DOHH2 (cell line): ENCODE data around the gene MUC5B.

Experiments used
- EZH2phosphoT487 ChIP-seq: fragments of 200-600 bp; sonication (generic); IDR thresholded peaks from 2 replicates; pipeline ENCODE4 v1.6.1; 2017; ENCODE audit warnings: borderline replicate concordance, mild to moderate bottlenecking, antibody characterized with exemption, low read length, moderate library complexity, mixed read lengths
- TF ChIP-seq, protein P1 (sequence below): fragments of 200-600 bp; sonication (generic); IDR thresholded peaks from one replicate; pipeline ENCODE4 v1.5.1; 2014; ENCODE audit warnings: antibody characterized with exemption, mild to moderate bottlenecking, low read depth, low read length; ENCODE audit not compliant: poor library complexity, severe bottlenecking

DNA sequence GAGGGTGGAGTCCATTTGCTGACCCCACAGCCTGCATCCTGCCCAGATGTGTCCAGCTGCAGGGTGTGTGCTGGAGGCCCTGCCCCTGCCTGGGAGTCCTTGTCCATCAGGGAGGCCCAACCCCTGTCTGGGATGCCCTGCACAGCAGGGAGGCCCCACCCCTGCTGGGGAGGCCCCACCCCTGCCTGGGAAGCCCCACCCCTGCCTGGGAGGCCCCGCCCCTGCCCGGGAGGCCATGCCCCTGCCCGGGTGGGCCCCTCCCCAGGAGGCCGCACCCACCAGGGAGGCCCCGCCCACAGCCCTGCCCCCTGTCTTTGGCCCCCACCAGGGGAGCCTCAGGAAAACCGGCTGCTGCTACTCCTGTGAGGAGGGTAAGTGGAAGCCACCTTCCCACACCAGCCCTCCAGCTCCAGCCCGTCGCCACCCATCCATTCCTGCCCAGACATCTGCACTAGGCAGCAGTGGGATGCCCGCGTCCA, 37.2 kb downstream of the MUC5B start:
- TF ChIP-seq, protein P1, sequence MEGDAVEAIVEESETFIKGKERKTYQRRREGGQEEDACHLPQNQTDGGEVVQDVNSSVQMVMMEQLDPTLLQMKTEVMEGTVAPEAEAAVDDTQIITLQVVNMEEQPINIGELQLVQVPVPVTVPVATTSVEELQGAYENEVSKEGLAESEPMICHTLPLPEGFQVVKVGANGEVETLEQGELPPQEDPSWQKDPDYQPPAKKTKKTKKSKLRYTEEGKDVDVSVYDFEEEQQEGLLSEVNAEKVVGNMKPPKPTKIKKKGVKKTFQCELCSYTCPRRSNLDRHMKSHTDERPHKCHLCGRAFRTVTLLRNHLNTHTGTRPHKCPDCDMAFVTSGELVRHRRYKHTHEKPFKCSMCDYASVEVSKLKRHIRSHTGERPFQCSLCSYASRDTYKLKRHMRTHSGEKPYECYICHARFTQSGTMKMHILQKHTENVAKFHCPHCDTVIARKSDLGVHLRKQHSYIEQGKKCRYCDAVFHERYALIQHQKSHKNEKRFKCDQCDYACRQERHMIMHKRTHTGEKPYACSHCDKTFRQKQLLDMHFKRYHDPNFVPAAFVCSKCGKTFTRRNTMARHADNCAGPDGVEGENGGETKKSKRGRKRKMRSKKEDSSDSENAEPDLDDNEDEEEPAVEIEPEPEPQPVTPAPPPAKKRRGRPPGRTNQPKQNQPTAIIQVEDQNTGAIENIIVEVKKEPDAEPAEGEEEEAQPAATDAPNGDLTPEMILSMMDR = no peak
- no peak for TF ChIP-seq EZH2phosphoT487
